DMS153 treated with DMSO at 0.1 percent for 48 hours (cell line): Measurements from ENCODE around the gene WFS1.

Source experiments
- DNase-seq: peaks from one replicate; lab custom pipeline; 2025; ENCODE audit not compliant: unreplicated experiment; lab: John Stamatoyannopoulos, UW

WFS1 gene

DNA sequence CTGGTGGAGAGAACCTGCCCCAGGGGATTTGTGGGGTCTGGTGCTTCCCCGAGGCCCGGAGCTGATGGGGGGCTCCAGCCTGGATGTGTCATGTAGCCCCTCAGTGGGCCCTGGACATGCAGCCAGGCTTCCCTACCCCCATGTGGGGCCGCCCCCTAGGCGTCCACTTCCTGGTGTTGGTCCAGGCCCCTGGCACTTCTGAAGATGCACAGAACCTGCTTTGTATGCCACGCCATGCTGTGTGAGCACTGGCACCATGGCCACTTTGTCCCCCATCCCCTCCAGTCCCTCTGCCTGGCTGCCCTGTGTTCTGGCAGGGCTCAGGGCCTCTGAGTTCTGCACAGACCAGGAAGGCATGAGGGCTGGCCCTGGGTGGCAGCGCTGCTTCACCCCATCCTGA lies 29.2 kb downstream of the WFS1 start:
- no peak for DNase-seq

DNA sequence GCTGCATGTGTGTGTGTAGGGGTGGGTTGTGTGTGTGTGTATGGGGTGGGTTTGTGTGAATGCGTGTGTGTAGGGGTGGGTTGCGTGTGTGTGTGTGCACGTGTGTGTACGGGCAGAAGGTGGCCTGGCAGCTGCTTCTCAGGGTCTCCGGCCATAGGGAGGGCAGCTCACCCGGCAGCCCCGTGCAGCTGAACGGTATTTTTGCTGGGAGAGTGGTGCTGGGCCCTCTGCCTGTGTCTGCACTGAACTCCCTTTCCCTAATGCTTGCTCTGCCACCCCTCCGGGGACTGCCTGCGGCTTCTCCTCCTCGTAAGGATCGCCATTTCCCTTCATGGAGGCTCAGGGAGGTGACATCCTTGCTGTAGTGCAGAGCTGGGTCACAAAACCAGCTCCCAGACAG lies 30.2 kb downstream of the WFS1 start:
- no peak for DNase-seq

DNA sequence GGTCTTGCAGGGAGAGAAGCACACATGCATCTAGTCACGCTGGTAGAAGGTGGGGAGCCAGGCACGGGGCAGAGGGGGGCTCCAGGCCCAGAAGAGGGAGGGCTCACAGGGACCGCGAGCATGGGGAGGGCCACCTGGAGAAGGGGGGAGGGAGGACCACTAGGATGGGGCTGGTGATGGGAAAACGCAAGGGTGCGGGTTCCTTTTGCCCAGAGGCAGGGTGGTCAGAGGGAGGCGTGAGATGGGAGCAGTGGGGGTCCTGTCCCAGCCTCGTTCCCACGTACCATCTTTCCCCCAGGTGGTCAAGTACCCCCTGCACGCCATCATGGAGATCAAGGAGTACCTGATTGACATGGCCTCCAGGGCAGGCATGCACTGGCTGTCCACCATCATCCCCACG lies 30.7 kb downstream of the WFS1 start:
- DNase-seq: no peak

DNA sequence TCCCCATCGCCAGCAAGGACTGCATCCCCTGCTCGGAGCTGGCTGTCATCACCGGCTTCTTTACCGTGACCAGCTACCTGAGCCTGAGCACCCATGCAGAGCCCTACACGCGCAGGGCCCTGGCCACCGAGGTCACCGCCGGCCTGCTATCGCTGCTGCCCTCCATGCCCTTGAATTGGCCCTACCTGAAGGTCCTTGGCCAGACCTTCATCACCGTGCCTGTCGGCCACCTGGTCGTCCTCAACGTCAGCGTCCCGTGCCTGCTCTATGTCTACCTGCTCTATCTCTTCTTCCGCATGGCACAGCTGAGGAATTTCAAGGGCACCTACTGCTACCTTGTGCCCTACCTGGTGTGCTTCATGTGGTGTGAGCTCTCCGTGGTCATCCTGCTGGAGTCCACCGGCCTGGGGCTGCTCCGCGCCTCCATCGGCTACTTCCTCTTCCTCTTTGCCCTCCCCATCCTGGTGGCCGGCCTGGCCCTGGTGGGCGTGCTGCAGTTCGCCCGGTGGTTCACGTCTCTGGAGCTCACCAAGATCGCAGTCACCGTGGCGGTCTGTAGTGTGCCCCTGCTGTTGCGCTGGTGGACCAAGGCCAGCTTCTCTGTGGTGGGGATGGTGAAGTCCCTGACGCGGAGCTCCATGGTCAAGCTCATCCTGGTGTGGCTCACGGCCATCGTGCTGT lies 31.5 kb downstream of the WFS1 start:
- no peak for DNase-seq

DNA sequence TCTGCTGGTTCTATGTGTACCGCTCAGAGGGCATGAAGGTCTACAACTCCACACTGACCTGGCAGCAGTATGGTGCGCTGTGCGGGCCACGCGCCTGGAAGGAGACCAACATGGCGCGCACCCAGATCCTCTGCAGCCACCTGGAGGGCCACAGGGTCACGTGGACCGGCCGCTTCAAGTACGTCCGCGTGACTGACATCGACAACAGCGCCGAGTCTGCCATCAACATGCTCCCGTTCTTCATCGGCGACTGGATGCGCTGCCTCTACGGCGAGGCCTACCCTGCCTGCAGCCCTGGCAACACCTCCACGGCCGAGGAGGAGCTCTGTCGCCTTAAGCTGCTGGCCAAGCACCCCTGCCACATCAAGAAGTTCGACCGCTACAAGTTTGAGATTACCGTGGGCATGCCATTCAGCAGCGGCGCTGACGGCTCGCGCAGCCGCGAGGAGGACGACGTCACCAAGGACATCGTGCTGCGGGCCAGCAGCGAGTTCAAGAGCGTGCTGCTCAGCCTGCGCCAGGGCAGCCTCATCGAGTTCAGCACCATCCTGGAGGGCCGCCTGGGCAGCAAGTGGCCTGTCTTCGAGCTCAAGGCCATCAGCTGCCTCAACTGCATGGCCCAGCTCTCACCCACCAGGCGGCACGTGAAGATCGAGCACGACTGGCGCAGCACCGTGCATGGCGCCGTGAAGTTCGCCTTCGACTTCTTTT lies 32.2 kb downstream of the WFS1 start:
- no peak for DNase-seq

DNA sequence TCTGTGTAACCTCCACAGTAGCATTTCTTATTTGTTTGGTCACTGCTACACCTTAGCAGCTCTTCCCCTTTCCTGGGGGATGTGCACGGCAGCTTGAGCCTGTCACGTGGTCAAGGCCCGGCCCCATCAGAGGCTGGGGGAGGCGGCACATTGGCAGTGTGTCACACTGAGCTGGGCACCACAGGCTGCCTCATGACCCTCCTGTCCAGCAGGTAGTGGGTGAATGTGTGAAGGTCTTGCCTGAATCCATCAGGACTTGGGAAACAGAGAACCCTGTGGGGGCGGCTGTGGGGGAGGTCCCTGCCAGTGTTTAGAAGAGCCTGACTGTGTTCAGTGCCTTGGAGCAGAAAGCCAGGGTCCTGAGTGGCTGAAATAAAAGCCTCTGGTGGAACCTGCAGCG lies 33.2 kb downstream of the WFS1 start:
- no peak for DNase-seq

DNA sequence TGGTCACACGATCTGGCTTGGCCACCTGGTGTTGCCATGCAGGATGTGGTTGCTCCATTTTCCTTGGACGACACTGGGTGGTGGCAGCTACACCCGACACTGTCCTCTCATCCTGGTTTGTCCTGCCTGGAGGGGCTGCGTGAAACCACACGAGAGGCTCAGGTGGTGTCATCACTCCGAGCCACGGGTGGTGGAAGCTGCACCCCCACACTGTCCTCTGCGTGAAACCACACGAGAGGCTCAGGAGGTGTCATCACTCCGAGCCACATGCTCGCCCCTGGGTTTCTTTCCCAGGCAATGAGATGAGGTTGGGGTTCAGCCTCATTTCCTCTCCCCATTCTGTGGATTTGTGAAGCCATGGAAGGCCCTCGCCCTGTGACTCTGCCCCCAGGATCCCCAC lies 34.3 kb downstream of the WFS1 start:
- no peak for DNase-seq

DNA sequence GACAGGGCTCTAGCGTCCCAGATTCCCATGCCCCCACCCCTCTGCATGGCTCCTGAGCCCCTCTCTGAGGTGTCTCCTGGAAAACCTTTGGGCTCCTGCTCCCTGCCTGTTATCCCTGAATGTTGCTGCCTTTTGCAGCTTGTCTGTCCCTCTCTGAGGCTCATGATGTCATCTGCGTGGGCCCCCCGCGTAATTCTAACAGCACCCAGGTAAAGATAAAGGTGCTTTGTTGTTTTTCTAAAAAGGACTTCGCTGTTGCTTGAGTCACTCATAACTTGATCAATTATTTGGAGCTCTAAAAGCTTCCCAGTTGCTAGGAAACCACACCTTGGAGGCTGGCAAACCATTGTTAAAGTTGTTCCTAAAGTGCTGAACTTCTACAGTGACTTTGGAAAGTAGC lies 36.6 kb downstream of the WFS1 start:
- DNase-seq: no peak

DNA sequence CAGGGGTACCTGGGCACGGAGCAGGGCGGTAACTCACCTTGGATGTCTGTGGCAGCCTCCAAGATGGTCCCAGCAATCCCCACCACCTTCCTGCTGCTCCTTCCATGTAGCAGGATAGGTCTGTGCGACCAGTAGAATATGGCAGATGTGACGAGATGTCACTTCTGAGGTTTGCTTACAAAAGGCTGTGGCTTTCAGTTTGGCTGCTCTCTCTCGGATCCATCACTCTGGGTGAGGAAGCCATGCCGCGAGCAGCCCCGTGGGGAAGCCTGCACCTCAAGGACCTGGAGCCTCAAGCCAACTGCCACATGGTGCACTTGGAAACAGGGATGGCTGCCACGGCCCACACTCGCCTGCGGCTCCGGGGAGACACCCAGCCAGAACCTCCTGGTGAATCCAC lies 37.6 kb downstream of the WFS1 start:
- DNase-seq: no peak

DNA sequence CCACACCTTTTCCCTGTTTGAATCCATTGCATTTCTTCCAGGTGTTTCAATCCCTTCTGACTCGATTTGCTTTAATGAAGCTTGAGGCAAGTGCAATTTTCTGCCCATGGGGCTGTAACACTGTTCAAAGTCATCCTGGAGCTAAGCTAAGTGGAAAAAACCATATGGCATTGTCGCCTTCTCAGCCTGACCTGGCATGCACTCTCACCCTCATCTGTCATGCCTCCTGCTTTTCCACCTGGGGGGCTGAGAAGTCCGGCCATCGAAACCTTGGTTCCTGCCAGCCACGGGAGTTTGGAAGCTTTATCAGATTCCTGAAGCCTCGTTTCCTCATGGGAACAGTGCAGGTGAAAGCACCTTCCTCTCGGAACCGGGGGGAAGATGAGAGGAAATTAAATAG lies 38.2 kb downstream of the WFS1 start:
- DNase-seq: no peak

DNA sequence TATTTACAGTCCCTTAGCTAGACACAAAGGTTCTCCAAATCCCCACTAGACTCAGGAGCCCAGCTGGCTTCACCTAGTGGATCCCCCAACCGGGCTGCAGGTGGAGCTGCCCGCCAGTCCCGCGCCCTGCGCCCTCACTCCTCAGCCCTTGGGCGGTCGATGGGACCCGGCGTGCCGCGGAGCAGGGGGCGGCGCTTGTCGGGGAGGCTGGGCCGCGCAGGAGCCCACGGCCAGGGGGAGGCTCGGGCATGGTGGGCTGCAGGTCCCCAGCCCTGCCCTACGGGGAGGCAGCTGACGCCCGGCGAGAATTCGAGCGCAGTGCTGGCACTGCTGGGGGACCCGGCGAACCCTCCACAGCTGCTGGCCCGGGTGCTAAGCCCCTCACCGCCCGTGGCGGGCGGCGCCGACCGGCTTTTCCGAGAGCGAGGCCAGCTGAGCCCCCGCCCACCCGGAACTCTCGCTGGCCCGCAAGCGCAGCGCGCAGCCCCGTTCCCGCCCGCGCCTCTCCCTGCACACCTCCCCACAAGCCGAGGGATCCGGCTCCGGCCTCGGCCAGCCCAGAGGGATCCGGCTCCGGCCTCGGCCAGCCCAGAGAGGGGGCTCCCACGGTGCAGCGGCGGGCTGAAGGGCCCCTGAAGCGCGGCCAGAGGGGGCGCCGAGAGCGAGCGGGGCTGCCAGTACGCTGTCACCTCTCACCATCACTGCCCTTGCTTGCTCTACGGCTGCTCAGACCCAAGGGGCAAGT lies 39.4 kb downstream of the WFS1 start:
- no peak for DNase-seq

DNA sequence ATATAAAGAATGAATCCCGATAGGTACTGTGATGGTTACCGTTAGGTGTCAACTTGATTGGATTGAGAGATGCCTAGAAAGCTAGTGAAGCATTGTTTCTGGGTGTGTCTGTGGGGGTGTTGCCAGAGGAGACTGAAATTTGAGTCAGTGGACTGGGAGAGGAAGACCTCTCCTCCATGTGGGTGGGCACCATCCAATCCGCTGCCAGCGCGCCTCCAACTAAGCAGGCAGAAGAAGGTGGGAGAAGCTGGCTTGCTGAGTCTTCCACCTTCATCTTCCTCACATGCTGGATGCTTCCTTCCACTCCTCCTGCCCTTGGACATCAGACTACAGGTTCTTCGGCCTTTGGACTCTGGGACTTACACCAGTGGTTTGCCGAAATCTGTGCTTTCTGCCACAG lies 40.1 kb downstream of the WFS1 start:
- DNase-seq: no peak

DNA sequence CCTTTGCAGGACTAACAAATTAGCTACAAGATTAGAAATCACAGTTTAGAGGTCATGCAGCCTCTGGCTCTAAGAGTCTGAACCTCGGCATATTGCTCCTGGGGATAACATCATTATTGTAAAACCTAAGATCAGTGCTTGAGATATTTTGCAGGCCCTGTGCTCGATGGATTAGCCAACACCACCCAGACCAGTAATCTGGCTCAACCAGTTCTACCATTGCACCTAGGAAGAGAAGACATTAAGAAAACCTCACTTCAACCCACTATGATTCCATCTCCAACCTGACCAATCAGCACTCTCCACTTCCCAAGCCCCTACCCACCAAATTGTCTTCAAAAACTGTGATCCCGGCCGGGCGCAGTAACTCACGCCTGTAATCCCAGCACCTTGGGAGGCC lies 43.6 kb downstream of the WFS1 start:
- no peak for DNase-seq

DNA sequence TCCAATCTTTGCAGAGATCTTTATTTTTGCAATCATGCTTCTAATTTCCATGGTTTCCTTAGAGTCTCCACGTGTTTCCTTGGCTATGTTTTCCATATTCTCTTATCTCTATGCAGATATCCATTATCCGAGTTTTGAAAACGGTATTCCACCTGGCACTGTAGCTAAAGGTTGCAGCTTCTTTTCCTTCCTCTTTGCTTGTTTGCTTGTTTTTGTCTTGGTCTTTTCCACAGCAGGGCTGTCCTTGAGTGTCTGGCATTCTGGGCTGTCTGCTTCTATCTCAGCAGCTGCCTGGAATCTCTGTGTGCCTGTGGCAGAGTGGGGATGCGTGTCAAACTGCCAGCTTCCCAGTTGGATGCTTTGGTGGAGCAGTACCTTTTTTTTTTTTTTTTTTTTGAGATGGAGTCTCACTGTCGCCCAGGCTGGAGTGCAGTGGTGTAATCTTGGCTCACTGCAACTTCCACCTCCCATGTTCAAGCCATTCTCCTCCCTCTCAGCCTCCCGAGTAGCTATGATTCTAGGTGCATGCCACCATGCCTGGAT lies 46.9 kb downstream of the WFS1 start:
- DNase-seq: no peak

DNA sequence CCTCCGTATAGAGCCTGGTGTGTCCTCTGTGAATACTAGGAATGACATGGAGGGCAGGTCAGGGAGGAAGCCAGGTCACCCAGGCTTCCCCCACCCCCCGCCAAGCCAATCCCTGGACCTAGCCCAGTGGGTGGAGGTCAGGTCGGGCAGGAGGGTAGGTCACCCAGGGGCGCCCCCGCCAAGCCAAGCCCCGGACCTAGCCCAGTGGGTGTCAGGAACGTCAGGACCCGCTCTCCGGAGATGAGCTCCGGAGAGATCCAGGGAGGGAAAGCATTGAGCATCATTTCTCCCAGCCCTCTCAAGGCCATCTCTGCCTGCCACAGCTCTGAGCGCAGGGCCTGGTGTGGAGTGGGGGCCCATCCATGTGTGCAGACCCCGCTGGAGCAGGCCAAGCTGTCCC lies 48.6 kb downstream of the WFS1 start:
- no peak for DNase-seq

DNA sequence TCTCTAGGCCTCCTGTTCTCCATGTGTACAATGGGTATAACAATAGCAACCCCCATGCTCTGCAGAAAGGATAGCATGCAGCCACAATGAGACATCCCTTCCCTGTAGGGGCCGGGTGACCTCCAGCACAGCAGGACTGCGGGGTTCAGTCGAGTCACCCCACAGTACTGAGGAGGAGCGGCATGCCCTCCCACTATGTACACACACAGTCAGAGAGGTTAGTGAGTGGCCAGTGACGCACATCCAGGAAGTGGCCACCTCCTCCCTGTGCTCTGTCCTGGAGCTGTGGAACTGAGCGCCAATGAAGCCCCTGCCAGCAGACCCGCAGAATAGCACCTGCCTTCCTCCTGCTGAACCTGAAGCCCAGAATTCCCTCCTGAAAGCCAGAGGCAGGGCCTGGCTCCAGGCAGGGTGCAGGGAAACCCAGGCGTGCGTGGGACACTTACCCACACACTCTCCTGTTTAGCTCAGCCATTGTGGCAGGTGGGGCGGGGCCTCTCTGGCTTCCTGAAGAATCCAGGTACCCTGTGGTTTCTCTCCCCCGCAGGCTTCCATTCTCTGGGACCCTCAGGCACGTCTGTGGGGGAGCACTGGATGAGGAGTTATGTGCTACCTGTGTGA lies 50.0 kb downstream of the WFS1 start:
- DNase-seq: no peak

DNA sequence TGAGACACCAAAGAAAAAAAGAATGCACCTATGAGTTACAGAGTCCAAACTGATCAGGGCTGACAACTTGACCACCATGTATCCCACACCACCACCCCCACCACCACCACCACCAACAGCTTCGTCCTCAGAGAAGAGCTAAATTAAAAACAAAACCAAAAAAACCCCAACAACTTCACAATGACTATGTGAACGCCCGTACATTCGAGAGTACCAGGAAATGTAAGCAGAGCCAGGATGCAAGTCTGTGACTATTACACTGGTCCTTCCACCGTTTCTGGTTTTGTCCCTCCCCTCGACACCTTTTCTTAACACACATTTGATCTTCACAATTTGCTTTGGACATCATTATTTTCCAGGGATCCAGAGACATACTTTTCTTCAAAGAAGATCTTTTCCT lies 51.0 kb downstream of the WFS1 start:
- DNase-seq: no peak

DNA sequence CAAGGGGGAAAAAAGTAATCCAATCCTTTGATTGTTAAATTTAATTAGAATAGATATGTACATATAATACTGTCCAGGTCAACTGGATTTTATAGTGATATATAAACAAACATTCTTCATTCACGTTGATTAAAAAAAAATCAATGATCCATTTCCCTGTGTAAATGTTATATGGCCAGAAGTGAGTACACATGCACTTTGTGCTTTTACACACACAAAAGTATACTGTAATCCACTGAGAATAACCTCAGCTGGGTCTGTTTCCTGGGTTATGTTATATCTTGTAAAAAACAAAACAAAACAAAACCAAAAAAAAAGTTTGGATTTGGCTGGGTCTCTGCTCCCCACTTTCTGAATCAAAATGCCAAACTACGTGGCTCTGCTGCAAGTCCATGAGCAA lies 51.7 kb downstream of the WFS1 start:
- no peak for DNase-seq

DNA sequence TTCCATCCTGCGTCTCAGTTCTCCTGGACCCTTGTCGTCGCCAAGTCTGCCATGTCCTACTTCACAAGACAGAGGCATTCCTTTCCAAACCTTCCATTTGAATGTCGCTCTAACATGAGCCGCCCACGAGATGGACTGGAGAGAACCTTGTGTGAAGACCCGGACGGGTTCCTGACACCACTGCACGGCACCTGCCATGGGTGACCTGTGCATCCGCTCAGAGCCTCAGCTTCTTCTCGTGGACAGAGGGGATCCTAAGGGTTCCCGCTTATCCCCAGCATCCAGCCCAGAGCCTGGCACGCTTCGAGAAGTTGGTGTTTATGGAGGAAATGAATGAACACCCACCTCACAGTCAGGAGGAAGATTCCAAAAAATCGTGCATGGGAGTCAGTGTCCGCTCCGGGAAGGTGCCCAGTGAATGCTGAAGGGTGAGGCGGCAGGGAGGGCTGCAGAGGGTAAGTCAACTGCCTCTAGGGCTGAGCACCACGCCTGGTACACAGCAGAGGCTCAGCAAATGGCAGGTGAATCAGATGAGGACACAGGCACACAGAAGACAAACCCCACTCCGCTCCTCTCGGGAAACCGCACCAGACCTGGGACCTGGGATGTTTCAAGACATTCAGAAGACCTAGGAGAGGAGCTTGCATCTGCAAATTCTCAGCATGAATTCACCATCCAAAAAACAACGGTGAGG lies 52.6 kb downstream of the WFS1 start:
- no peak for DNase-seq

DNA sequence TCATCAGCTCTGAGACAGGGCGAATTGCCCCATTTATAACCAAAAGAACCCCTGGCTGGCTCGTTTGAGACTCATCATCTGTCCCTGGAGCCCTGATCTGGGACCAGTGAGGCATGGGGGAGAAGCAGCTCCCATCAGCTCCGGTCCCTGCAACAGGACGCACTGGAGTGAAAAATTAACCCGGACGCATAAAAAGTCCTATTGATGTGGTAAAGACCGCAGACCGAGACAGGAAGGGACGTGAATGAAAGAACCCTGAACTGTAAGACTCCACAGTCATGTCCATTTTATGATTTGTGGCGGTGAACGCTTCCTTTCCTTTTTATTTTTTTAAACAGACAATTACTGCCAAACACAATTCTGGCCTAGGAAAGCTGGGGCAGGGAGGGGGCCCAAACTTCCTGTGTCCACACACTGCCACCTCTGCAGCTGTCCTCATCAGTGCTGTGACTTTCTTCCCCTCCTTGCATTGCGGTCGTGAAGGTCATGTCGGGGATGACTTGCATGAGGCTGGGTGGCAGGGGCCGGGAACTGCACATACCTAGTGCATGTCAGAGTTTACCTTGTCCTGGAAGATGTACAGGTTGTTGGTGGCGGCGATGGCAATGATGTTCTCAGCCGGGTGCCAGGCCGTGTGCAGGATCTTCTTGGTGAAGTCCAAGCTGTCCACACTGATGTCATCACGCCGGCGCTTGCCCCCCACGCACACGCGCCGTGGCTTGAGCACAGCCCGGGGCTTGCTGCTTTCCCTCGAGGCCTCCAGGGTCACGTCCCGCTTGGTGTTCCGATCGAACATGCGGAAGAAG lies 53.3 kb downstream of the WFS1 start:
- DNase-seq: no peak
